PC-9 (cell line): ENCODE measurements around the gene TMEM214. TPM values are rescaled to one million over a fixed set of nuclear protein-coding genes. Genes with fewer than 3 reads are reported as not detected.
A peak's percentile ranks its signal among the peaks of the same experiment; 100 is the strongest.

Experiments used
- BruUV-seq: library from RNA; stranded (reverse); fragments of 400-500 nt; replicated peaks from 2 replicates; lab custom pipeline; 2021; lab: Mats Ljungman, UMichigan
- CTCF ChIA-PET: fragments of 300-600 bp; sonication (Branson Sonifier 250); formaldehyde crosslinking; loops from one replicate; lab custom pipeline; 2022; ENCODE audit warnings: antibody characterized with exemption; lab: Charles Lee
- POLR2A ChIA-PET: fragments of 300-600 bp; sonication (Branson Sonifier 250); formaldehyde crosslinking; loops from one replicate; lab custom pipeline; 2022; ENCODE audit warnings: antibody characterized with exemption; ENCODE audit not compliant: unreplicated experiment; lab: Charles Lee
- DNase-seq, 2 experiments: peaks; one replicate each; pipeline versions ENCODE4 v3.0.0 to v3.0.0-alpha.2; 2015 to 2022; ENCODE audit warnings: mixed read lengths in 1 of 2
- H2AFZ ChIP-seq: fragments of 200-600 bp; sonication (generic); 2 replicates; pipeline ENCODE4 v1.8.1; 2017; ENCODE audit warnings: antibody characterized with exemption
- H3F3A ChIP-seq: fragments of 200-600 bp; sonication (generic); 2 replicates; pipeline ENCODE4 v1.8.1; 2017; ENCODE audit warnings: antibody characterized with exemption, mild to moderate bottlenecking, low read depth; ENCODE audit not compliant: insufficient read depth
- H3K27ac ChIP-seq: fragments of 200-600 bp; sonication (generic); 2 replicates; pipeline ENCODE4 v1.6.1; 2016; ENCODE audit warnings: mixed run types
- H3K27me3 ChIP-seq: fragments of 200-600 bp; sonication (generic); 2 replicates; pipeline ENCODE4 v1.6.1; 2016; ENCODE audit warnings: low read depth, mixed run types; ENCODE audit not compliant: insufficient read depth
- H3K36me3 ChIP-seq: fragments of 200-600 bp; sonication (generic); 2 replicates; pipeline ENCODE4 v1.6.1; 2016; ENCODE audit warnings: low read depth, mixed run types
- H3K4me1 ChIP-seq: fragments of 200-600 bp; sonication (generic); replicated peaks from 2 replicates; pipeline ENCODE4 v1.6.1; 2016; ENCODE audit warnings: mixed run types; ENCODE audit not compliant: insufficient read depth
- H3K4me2 ChIP-seq: fragments of 200-600 bp; sonication (generic); 2 replicates; pipeline ENCODE4 v1.6.1; 2017; ENCODE audit warnings: mixed run types
- H3K4me3 ChIP-seq: fragments of 200-600 bp; sonication (generic); 2 replicates; pipeline ENCODE4 v1.6.1; 2016; ENCODE audit warnings: mixed run types
- H3K79me2 ChIP-seq: fragments of 200-600 bp; sonication (generic); 2 replicates; pipeline ENCODE4 v1.6.1; 2017; ENCODE audit warnings: low read depth, mixed run types
- H3K9me2 ChIP-seq: fragments of 200-600 bp; sonication (generic); 2 replicates; pipeline ENCODE4 v1.8.1; 2017; ENCODE audit warnings: mild to moderate bottlenecking; ENCODE audit not compliant: insufficient read depth
- H3K9me3 ChIP-seq: fragments of 200-600 bp; sonication (generic); 2 replicates; pipeline ENCODE4 v1.8.1; 2016; ENCODE audit warnings: low read depth; ENCODE audit not compliant: insufficient read depth
- H4K20me1 ChIP-seq: fragments of 200-600 bp; sonication (generic); 2 replicates; pipeline ENCODE4 v1.8.1; 2017; ENCODE audit not compliant: insufficient read depth
- EZH2 ChIP-seq: fragments of 200-600 bp; sonication (generic); IDR thresholded peaks from 2 replicates; pipeline ENCODE4 v1.8.0; 2017; ENCODE audit warnings: antibody characterized with exemption, low read depth
- intact Hi-C: fragments of 100-400 bp; cut with micrococcal nuclease; formaldehyde crosslinking; loops from one replicate; pipeline ENCODE4 v1.10.0; 2022; ENCODE audit not compliant: unreplicated experiment
- total RNA-seq: library from RNA; stranded (reverse); gene quantifications from 2 replicates; pipeline ENCODE4 v1.2.3, GENCODE V29; 2021
- TF ChIP-seq, protein P1 (sequence below): fragments of 200-600 bp; sonication (generic); conservative IDR thresholded peaks from 2 replicates; pipeline ENCODE4 v1.6.1; 2017; ENCODE audit warnings: mixed run types, antibody characterized with exemption, mild to moderate bottlenecking, moderate library complexity

TMEM214 gene
- total RNA-seq, 1 experiment from 2014 or later, result 65.6 TPM

- Histone ChIP-seq H3K27me3 (peaks cover 18% of the 10 kb centered on the region), H3K9me2 (no peaks in the 10 kb centered on the region), H3K9me3 (no peaks in the 10 kb centered on the region), H3K27ac (no peak overlapping the region), H2AFZ (no peak overlapping the region), H4K20me1 (no peaks in the 10 kb centered on the region), H3K4me2 (no peak overlapping the region), H3K36me3 (no peaks in the 10 kb centered on the region), H3K4me3 (no peak overlapping the region), H3F3A (peaks cover 7% of the 10 kb centered on the region; the same call in 1 of the 2 replicates), H3K79me2 (no peaks in the 10 kb centered on the region), H3K4me1 (peaks cover 8% of the 10 kb centered on the region)
- ChIA-PET POLR2A (no interaction called here), CTCF (interaction anchor here (0.6 kb wide), 1 partner anchor 157 kb away, joined by 3 read pairs; no protein-coding TSS in a partner anchor)
- intact Hi-C loops, result no loop called here
- TF ChIP-seq EZH2, result no peak
- TF ChIP-seq, protein P1, sequence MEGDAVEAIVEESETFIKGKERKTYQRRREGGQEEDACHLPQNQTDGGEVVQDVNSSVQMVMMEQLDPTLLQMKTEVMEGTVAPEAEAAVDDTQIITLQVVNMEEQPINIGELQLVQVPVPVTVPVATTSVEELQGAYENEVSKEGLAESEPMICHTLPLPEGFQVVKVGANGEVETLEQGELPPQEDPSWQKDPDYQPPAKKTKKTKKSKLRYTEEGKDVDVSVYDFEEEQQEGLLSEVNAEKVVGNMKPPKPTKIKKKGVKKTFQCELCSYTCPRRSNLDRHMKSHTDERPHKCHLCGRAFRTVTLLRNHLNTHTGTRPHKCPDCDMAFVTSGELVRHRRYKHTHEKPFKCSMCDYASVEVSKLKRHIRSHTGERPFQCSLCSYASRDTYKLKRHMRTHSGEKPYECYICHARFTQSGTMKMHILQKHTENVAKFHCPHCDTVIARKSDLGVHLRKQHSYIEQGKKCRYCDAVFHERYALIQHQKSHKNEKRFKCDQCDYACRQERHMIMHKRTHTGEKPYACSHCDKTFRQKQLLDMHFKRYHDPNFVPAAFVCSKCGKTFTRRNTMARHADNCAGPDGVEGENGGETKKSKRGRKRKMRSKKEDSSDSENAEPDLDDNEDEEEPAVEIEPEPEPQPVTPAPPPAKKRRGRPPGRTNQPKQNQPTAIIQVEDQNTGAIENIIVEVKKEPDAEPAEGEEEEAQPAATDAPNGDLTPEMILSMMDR, result no peak
- no TSS peak for BruUV-seq
- no peak for DNase-seq
These were observed 46.7 kb downstream of the TMEM214 start for GRCh38 chr2:27079233-27080139.

GRCh38 chr2:27080140-27080469, 47.3 kb downstream of the TMEM214 start:
- Histone ChIP-seq H3K9me3 (no peaks in the 10 kb centered on the region), H3K36me3 (no peaks in the 10 kb centered on the region), H3K27me3 (peaks cover 18% of the 10 kb centered on the region), H3K27ac (no peak overlapping the region), H3K79me2 (no peaks in the 10 kb centered on the region), H3K4me1 (peaks cover 9% of the 10 kb centered on the region), H3K4me3 (no peak overlapping the region), H3K4me2 (no peak overlapping the region), H2AFZ (no peak overlapping the region), H3K9me2 (no peaks in the 10 kb centered on the region), H4K20me1 (no peaks in the 10 kb centered on the region), H3F3A (peaks cover 10% of the 10 kb centered on the region; the same call in 1 of the 2 replicates)
- ChIA-PET CTCF (interaction anchor here (0.6 kb wide), 1 partner anchor 158 kb away, joined by 3 read pairs; no protein-coding TSS in a partner anchor), POLR2A (no interaction called here)
- no peak for TF ChIP-seq EZH2
- TF ChIP-seq, protein P1, result no peak
- intact Hi-C loops, result no loop called here
- no peak for DNase-seq
- BruUV-seq, result no TSS peak

GRCh38 chr2:27080603-27080936, 47.8 kb downstream of the TMEM214 start:
- ChIA-PET CTCF (interaction anchor here (0.6 kb wide), 1 partner anchor 158 kb away, joined by 3 read pairs; no protein-coding TSS in a partner anchor), POLR2A (interaction anchor here (0.7 kb wide), 1 partner anchor 289 kb away, joined by 4 read pairs; no protein-coding TSS in a partner anchor)
- intact Hi-C loops, result no loop called here
- no peaks in the 10 kb centered on the region for H4K20me1 ChIP-seq
- H3K4me3 ChIP-seq, result no peak overlapping the region
- H3F3A ChIP-seq, result peaks cover 14% of the 10 kb centered on the region; the same call in 1 of the 2 replicates
- H3K36me3 ChIP-seq, result no peaks in the 10 kb centered on the region
- H3K4me2 ChIP-seq, result peak overlapping the region; percentile 79; the same call in 1 of the 2 replicates
- H3K4me1 ChIP-seq, result peaks cover 13% of the 10 kb centered on the region
- TF ChIP-seq, protein P1, result no peak
- no peak for TF ChIP-seq EZH2
- no peaks in the 10 kb centered on the region for H3K79me2 ChIP-seq
- no peak overlapping the region for H2AFZ ChIP-seq
- no TSS peak for BruUV-seq
- H3K27ac ChIP-seq, result no peak overlapping the region
- no peak for DNase-seq
- no peaks in the 10 kb centered on the region for H3K9me2 ChIP-seq
- H3K9me3 ChIP-seq, result no peaks in the 10 kb centered on the region
- H3K27me3 ChIP-seq, result peaks cover 18% of the 10 kb centered on the region
